ENCODE results near the gene MCEMP1.

MCEMP1 gene, protein sequence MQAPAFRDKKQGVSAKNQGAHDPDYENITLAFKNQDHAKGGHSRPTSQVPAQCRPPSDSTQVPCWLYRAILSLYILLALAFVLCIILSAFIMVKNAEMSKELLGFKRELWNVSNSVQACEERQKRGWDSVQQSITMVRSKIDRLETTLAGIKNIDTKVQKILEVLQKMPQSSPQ

DNA sequence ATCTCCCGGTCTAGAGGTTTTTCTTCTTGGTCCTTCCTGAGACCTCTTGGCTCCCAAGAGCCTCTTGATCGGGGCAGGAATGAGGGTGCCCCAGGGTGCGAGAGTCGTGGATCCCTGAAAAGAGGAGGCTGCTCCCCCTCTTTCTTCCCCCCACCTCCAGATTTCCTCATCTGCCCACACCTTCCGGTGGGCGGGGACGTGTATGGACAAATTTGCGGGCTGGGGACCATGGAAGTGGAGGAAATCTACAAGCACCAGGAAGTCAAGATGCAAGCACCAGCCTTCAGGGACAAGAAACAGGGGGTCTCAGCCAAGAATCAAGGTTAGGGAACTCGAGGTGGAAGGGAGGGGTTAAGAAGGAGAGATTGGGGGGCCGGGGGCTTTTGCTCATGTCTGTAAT is at the start of gene MCEMP1:
Gene MCEMP1, plus strand, starts transcription at position 237 of the 400 bp plus-strand sequence. Its CDS starts 31 bp downstream, at position 268.
- no peak for DNase-seq (ENCODE audit: low read depth in 1 of 2, low spot score in 1 of 2)

DNA sequence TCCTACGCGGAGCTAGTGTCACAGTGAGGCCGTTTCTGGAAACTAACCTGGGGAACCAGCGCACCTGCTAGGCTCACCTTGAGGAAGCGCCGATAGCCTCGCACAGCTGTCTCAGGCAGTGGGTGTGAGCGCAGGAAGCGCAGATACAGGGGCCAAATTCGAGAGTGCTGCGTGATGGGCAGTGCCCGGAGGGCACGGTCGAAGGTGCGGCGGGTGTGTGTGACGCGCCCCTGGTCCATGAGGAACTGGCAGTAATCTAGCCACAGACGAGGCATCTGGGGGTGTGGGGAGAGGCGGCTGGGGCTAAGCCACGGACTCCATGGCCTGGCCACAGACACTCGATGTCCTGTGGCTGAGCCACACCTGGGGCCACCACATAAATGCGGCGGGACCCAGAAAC is 49.7 kb upstream of the MCEMP1 start:
- DNase-seq (ENCODE audit: low read depth in 1 of 2, low spot score in 1 of 2): no peak

DNA sequence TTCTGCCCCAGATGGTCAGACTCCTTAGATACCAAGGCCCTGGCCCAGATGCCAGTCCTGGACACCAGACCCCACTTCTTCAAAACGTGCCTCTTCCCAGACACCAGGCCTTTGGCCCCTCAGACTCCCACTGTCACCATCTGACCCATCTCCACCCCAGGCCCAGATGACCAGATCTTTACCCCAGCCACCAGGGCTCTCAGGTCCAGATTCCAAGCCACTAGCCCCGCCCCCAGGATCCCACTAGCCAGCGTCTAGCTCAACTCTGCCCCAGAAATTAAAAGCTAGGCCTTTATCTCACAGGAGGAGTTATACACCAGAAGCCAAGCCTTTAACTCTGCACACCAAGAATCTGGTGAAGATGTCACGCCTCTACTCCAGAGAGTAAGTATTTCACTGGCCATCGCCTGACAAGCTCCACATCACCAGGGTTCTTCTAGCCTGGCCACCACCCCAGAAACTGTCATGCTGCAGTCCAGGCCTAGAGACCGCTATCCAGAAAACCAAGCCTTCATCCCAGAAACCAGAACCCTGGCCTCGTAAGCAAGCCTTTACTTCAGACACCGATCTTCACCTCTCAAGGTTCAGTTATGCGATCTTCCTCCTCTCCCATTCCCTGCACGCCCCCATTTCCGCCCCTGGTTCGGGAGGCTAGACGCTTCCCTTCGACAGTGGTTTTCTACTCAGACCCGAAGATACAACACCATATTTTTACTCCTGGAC is 48.1 kb upstream of the MCEMP1 start:
- no peak for DNase-seq (ENCODE audit: low read depth in 1 of 2, low spot score in 1 of 2)

DNA sequence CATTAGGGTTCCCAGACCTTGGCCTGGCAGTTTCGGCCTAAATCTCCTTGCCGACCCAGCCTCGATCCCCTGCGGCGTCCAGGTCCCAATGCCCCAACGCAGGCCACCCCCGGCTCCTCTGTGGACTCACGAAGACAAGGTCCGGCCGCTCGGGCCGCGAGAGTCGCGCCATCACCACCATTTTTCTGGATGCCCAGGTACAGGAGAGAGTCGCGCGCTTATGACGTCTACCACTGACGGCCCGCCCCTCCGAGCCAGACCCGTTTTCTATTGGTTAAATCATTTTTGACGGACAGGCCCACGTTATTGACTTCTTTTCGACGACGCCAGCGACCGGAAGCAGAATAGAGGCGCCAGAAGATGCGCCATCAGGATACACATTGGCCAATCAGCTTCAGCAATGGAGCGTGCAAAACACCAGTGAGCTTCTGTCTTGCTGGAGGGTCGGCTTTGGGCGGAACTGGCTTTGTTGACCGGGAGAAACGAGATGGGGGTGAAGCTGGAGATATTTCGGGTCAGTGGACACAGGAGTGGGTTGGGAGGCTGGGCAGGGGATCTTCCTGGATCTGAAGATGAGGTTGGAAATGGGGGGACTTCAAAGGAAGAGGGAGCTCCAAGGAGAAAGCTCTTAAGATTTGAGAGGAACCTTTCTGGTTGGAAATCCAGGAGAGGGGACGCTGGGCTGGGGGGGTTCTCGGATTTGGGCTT is 47.4 kb upstream of the MCEMP1 start, which contains the start of the genes PET100 and XAB2:
Gene PET100, plus strand, starts transcription at position 447 of the 708 bp plus-strand sequence. Its CDS starts 41 bp downstream, at position 488.
Gene XAB2, minus strand, starts transcription at position 199 of the 708 bp plus-strand sequence. Its CDS starts 18 bp downstream, at position 181.
- peak; percentile 81 to 89 for DNase-seq (ENCODE audit: low read depth in 1 of 2, low spot score in 1 of 2)

DNA sequence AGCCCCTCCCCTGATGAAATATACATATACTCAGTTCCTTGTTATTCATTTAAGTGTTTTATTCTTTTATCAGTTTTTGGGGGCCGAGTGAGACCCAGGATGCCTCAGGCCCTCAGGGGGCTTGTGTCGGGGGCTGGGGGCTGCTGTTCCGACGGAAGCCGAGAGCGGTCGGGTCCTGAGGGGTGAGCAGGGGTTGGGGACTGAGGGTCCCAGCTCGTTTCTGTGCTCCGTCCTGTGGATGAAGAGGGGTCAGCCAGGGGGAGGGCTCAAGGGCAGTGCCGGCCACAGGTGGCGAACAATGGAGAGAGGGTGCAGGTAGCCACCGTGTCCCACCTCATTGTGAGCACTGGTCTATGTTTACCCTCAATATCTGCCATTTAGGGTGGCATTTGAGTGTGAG is 45.3 kb upstream of the MCEMP1 start:
- no peak for DNase-seq (ENCODE audit: low read depth in 1 of 2, low spot score in 1 of 2)

DNA sequence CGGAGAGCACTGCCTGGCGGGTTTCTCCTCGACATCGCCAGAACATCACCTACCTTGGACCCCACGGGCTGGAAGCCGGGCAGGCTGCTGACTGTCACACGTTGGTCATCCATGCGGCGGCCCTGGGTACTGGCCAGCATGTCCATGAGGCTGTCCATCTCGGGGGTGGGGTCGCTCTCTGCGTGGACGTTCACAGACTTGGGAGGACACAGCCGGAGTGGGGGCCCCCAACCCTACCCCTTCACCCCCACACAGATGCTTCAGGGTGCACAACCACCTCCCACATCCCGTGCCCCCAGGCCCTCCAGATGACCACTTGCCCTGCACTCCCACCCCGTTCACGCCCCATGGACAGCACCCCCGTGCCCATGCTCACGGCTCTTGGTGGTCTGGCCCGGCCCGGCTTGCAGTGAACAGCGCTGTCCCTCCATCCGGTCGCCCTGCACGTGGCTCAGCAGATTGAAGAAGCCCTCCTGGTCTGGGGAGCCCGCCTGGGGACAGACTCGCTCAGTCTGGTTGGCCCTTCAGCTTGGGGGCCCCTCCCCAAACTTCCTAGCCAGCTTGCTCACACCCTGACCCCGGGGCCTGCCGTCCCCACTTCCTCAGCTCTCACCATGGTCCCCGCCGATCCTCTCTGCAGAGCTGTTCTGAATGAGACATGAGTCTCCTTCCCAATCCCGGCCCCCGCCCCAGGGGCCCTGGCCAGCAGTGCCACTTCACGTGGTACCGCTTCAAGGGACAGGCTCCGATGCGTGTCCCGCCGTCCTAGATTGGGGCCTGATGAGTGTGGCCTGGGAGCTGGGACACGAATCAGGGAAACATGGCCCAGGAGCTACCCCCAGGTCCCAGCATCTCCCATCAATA is 44.3 kb upstream of the MCEMP1 start:
- DNase-seq (ENCODE audit: low read depth in 1 of 2, low spot score in 1 of 2): no peak

DNA sequence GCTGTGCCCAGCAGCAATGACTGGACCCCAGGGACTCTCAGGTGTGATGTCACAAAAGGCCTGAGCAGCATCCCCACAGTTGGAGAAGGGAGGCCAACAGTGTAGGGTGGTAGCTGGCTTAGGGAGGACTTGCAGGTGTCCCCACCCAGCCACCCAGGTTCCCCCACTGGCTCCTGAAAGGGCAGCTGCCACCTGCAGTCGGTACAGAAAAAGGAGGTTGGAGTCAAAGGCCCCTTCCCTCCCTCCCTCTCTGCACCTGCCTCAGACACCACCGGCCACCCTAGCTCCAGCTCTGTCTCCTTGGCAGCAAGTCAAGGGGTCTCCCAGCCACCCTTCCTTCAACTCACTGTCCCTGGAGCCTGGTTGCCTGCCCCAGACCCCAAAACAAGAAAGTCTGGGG is 43.2 kb upstream of the MCEMP1 start, which contains the start of gene PCP2:
Gene PCP2, minus strand, starts transcription at position 22 of the 400 bp plus-strand sequence. CDS start 262 bp downstream, outside the sequence.
- no peak for DNase-seq (ENCODE audit: low read depth in 1 of 2, low spot score in 1 of 2)

DNA sequence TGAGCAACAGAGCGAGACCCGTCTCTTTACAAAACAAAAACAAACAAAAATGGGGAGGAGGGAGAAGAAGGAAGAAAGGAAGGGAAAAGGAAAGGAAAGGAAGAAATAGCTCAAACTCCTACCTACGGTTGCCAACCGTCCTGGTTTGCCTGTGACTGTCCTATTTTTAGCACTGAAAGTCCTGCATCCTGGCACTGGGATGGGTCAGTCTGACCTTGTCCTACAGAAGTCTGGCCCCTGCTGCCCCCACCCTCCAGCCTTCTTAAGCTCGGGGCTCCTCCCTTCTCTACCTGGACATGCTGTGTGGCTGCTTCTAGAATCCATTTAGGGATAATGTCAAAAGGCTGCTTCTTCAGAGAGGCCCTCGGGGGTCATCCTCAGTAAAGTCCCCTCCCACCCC is 41.2 kb upstream of the MCEMP1 start:
- no peak for DNase-seq (ENCODE audit: low read depth in 1 of 2, low spot score in 1 of 2)

DNA sequence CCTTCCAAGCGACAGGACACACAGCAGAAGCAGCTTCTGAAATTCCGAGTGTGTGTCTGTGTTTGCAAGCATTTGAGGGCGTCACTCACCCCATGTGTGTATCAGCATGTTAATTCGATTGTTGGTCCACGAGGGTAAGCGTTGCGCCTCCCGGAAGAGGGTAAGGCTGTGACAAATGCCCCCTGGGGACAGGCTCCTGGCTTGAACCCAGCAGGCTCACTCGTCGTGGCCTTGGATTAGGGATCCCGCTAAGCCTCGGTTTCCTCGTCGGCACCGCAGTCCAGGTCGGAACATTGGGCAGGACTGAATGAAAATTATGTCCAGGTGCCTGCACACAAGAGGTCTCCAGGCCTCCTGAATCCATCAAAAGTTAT is 40.6 kb upstream of the MCEMP1 start:
- no peak for DNase-seq (ENCODE audit: low read depth in 1 of 2, low spot score in 1 of 2)

DNA sequence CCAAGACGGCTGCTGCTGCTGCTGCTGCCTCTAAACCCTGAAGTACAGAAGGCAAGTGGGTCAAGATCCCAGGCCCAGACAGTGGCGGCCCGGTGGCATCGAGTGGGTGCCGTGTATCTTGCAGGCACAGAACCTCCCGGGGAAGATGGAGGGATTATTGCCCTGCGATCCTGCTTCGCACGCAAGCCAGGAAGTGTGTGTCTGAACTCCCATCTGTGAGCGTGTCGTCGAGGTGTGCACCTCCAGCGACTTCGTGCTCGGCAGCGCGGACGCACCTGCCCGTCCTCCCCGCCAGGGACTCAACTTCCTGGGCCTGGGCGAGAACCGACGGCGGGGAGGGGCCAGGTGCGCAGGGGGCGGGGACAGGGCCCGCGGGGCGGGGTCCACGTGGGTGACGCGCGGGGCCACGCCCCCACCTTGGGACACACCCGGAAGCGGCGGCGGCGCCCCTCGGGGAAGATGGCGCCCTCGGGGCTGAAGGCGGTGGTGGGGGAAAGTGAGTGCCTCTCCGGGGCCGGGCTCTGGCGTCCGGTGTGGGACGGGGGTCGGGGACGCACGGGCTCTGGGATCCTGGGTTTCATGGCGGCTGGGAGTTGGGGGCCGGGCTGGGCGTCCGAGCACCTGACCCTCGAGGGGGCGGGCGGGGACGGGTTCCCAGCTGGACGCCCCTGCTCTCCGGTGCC is 40.1 kb upstream of the MCEMP1 start, which contains the start of gene STXBP2:
Gene STXBP2, plus strand, starts transcription at position 420 of the 683 bp plus-strand sequence. Its CDS starts 40 bp downstream, at position 460.
- peak; percentile 92 to 93 for DNase-seq (ENCODE audit: low read depth in 1 of 2, low spot score in 1 of 2)

DNA sequence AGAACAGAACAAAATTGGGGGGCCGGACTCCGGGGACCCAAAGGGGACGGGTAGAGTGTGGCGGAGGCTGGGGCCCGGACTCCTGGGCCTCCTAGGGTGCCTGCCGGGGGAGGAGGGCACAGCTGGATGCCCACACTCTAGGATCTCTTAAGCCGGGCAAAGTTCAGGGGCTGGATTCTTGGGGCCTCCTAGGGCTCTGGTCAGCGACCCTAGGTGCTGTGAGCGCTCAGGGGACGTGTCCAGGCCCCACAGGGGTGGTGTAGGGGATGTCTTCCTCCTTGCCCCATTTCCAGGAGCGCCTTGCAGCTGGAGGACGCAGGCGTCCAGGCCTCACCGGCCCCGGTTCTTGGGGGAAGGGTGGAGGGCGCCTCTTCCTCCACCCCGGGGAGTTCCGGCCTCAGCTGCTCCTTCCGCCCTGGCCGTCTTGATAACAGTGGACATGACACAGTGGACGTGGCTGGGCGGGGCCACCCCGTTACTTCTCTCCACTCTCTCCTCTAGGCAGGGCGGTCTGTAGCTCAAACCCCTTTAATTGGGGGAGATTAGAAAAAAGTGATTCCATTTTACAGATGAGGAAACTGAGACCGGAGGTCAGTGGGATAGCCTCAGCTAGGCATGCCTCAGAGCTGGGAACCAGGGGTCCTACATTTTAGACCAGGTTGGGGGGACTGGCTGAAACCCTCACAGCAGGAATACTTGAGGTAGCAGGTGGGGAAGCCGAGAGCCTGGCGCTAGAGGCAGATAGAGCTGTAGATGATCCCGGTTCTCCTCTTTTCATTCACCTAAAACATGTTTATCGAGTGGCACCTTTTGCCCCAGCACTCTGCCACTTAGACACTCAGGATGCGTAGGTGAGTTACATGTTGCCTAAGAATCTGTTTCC is 39.3 kb upstream of the MCEMP1 start:
- DNase-seq (ENCODE audit: low read depth in 1 of 2, low spot score in 1 of 2): no peak

DNA sequence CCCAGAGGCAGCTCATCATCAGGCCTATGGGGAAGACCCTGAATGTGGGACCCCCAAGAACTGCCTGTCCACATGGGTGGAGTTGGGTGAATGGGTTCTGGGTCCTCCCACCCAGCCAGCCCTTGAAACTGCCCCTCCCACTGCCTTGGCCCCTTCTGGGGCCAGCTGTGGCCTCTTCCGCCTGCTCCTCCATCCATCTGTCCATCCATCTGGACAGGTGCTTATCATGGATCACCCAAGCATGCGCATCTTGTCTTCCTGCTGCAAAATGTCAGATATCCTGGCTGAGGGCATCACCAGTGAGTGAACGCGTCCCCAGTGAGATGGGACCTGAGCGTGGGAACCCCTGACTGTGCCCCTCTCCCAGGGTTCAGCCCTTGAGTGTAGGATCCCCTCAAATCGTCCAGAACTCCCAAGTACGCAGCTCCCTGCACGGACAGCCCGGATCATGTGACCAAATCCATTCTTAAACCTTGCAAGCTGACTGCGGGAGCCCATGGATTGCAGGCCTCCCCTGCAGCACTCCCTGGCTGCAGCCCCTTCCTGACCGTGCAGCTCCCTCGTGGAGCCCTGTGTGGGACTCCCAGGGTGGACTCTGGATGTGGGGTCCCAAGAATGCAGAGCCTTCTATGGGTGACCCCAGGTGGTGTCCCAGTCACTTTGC is 38.0 kb upstream of the MCEMP1 start:
- no peak for DNase-seq (ENCODE audit: low read depth in 1 of 2, low spot score in 1 of 2)

DNA sequence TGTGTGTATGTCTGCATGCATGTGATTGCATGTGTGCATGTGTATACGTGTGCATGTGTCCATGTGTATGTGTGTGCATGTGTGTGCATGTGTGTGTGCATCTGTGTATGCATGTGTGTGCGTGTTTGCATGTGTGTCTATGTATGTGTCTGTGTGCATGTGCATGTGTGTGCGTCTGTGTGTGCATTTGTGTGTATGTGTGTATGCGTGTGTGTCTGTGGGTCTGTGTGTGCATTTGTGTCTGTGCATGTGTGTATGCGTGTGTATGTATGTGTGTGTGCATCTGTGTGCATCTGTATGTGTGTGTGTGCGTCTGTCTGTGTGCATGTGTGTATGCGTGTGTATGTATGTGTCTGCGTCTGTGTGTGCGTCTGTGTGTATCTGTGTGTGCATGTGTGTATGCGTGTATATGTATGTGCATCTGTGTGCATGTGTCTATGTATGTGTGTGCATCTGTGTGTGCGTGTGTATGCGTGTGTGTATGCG is 37.0 kb upstream of the MCEMP1 start:
- no peak for DNase-seq (ENCODE audit: low read depth in 1 of 2, low spot score in 1 of 2)

DNA sequence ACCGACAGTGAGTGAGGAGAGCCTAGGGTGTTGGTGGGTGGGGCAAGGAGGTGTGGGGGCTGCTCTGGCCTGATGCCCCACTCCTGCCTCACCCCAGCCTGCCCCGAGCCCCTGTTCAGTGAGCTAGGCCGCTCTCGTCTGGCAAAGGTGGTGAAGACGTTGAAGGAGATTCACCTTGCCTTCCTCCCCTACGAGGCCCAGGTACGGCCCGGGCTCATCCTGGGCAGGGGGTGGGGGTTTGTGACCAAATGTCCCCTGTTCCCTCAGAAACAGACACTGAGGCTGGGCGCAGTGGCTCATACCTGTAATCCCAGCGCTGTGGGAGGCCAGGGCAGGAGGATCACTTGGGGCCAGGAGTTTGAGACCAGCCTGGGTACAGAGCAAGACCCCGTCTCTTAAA is 36.1 kb upstream of the MCEMP1 start:
- no peak for DNase-seq (ENCODE audit: low read depth in 1 of 2, low spot score in 1 of 2)

DNA sequence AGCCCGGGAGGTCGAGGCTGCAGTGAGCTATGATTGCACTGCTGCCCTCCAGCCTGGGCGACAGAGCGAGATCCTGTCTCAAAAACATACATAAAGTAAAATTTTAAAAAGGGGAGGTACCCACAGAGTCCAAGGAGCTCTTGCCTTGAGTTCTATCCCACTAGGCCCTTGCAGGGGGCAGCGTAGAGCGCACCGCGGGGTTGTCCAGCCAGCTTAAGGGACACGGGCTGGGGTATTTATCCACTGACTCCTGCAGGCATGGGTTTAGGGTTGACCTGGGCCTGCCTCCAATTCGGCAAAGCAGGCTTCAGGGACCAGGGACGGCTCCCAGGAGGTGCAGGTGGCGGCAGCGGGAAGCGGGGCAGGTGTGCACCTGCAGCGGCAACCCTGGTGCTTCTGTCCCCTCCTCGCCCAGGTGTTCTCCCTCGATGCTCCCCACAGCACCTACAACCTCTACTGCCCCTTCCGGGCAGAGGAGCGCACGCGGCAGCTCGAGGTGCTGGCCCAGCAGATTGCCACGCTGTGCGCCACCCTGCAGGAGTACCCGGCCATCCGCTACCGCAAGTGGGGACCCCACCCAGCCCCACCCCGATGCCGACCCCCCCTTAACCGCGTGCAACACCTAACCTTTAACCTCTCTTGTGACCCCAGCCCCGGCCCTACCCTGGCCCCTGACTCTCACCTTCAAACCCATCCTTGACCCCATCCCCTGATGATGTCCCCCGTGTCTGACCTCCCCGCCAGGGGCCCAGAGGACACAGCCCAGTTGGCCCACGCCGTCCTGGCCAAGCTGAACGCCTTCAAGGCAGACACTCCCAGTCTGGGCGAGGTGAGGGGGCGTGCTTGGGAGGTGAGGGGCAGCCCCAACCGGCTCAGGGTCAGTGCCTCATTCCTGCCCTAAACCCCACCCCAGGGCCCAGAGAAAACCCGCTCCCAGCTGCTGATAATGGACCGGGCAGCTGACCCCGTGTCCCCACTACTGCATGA is 35.3 kb upstream of the MCEMP1 start:
- no peak for DNase-seq (ENCODE audit: low read depth in 1 of 2, low spot score in 1 of 2)

DNA sequence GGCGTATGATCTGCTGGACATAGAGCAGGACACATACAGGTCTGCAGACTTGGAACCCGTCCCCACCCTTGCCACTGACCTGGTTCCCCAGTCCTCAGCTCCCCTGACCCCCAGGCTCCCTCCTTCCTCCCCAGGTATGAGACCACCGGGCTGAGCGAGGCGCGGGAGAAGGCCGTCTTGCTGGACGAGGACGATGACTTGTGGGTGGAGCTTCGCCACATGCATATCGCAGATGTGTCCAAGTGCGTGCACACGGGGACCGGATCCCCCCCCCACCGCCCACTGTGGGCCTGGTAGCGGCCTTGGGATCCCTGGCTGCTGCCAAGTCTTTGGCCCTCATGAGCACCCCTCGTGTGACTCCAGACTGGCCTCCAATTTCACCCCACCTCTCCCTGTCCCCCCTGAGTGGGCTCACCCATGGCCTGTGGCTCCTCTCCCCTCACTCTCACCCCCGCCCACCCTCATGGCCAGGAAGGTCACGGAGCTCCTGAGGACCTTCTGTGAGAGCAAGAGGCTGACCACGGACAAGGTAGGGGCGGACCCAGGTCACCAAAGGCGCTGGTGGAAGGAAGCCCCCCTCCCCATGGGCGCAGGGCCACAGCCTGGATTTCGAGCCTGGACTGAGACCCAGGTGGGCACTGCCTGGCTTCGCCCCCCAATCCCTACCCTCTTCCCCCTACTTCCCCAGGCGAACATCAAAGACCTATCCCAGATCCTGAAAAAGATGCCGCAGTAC is 34.4 kb upstream of the MCEMP1 start:
- DNase-seq (ENCODE audit: low read depth in 1 of 2, low spot score in 1 of 2): no peak

DNA sequence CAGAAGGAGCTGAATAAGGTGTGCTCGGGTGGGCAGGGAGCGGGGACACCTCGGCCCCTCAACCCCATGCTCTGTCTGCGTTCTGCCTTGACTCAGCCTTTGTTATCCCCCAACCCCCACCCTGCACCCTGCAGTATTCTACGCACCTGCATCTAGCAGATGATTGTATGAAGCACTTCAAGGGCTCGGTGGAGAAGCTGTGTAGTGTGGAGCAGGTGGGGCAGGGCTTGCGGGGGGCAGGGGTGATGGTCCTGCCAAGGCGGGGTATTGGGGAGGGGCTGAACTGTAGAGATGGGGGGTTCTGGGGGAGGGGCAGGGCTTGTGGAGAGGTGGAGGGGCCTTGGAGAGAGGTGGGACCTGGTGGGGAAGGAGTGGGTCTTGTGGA is 33.9 kb upstream of the MCEMP1 start:
- no peak for DNase-seq (ENCODE audit: low read depth in 1 of 2, low spot score in 1 of 2)

Data from stimulated activated CD4-positive, alpha-beta T cell treated with anti-CD3 and anti-CD28 coated beads, Interleukin-15, amount 100 ng/mL, for 1 hour (primary cell).